ENCODE data around the gene BLOC1S5. TPM values are rescaled to one million over a fixed set of nuclear protein-coding genes. Genes with fewer than 3 reads are reported as not detected.

Gene BLOC1S5
- total RNA-seq, 1 experiment from 2014 or later, result 11.8 TPM

DNA sequence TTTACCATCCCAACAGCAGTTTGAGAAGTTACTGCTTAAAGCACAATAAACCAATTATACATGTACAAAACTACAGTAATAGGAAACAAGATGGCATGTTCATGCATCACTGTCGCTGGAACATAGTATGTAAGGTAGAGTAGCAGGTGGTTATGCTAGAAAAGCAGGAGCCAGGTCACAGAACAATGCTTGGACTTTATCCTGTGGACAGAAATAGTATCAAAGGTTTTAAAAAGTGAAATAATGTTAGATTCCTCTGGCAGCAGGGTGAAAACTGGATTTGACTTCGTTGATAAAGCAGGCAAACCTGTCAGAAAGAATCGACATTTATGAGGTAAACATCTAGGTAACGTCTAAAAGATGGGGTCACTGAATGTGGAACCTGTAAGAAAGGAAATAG is 2.5 kb downstream of the BLOC1S5 start:
- Histone ChIP-seq H3K4me1 (ENCODE audit: control insufficient read depth, insufficient read depth, low read length) (peaks cover 15% of the 10 kb centered on the region; the same call in 1 of the 2 replicates), H3K4me3 (ENCODE audit: low read depth in 2 of 2, low read length in 2 of 2) (no peak overlapping the region), H3K36me3 (ENCODE audit: control insufficient read depth, insufficient read depth, low read length) (peaks cover 7% of the 10 kb centered on the region; the same call in 1 of the 2 replicates), H3K27me3 (ENCODE audit: control insufficient read depth, insufficient read depth, low read length) (no peaks in the 10 kb centered on the region), H3K27ac (ENCODE audit: low read length) (no peak overlapping the region), H3K9me3 (ENCODE audit: control insufficient read depth, insufficient read depth, low read depth, low read length) (no peaks in the 10 kb centered on the region)
- ATAC-seq, result no peak
- POLR2A ChIA-PET, result no interaction called here
- no TSS peak for BruUV-seq (replicated peaks)
- DNase-seq (ENCODE audit: low read depth, low spot score), result no peak
- CTCF ChIA-PET, result no interaction called here
- TF ChIP-seq SIN3A (IDR thresholded peaks at IDR 0.05; ENCODE audit: borderline replicate concordance, insufficient read depth, low read depth, low read length) (no peak), POLR2AphosphoS5 (IDR thresholded peaks at IDR 0.05; ENCODE audit: low read depth, low read length) (no peak), TCF7L2 (IDR thresholded peaks at IDR 0.05; ENCODE audit: low read depth, low read length) (no peak)
- TF ChIP-seq, protein P1, sequence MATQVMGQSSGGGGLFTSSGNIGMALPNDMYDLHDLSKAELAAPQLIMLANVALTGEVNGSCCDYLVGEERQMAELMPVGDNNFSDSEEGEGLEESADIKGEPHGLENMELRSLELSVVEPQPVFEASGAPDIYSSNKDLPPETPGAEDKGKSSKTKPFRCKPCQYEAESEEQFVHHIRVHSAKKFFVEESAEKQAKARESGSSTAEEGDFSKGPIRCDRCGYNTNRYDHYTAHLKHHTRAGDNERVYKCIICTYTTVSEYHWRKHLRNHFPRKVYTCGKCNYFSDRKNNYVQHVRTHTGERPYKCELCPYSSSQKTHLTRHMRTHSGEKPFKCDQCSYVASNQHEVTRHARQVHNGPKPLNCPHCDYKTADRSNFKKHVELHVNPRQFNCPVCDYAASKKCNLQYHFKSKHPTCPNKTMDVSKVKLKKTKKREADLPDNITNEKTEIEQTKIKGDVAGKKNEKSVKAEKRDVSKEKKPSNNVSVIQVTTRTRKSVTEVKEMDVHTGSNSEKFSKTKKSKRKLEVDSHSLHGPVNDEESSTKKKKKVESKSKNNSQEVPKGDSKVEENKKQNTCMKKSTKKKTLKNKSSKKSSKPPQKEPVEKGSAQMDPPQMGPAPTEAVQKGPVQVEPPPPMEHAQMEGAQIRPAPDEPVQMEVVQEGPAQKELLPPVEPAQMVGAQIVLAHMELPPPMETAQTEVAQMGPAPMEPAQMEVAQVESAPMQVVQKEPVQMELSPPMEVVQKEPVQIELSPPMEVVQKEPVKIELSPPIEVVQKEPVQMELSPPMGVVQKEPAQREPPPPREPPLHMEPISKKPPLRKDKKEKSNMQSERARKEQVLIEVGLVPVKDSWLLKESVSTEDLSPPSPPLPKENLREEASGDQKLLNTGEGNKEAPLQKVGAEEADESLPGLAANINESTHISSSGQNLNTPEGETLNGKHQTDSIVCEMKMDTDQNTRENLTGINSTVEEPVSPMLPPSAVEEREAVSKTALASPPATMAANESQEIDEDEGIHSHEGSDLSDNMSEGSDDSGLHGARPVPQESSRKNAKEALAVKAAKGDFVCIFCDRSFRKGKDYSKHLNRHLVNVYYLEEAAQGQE (IDR thresholded peaks at IDR 0.05; ENCODE audit: insufficient read depth in 1 of 2, low read depth in 2 of 2, low read length in 1 of 2), result no peak
- TF ChIP-seq, protein P2, sequence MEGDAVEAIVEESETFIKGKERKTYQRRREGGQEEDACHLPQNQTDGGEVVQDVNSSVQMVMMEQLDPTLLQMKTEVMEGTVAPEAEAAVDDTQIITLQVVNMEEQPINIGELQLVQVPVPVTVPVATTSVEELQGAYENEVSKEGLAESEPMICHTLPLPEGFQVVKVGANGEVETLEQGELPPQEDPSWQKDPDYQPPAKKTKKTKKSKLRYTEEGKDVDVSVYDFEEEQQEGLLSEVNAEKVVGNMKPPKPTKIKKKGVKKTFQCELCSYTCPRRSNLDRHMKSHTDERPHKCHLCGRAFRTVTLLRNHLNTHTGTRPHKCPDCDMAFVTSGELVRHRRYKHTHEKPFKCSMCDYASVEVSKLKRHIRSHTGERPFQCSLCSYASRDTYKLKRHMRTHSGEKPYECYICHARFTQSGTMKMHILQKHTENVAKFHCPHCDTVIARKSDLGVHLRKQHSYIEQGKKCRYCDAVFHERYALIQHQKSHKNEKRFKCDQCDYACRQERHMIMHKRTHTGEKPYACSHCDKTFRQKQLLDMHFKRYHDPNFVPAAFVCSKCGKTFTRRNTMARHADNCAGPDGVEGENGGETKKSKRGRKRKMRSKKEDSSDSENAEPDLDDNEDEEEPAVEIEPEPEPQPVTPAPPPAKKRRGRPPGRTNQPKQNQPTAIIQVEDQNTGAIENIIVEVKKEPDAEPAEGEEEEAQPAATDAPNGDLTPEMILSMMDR (IDR thresholded peaks at IDR 0.05), result no peak
- in situ Hi-C loops (cut with HindIII; ENCODE audit: low pct_unique_long_range_greater_than_20kb, low sequenced_read_pairs) (no loop called here), intact Hi-C loops (cut with micrococcal nuclease; ENCODE audit: unreplicated experiment) (no loop called here)

DNA sequence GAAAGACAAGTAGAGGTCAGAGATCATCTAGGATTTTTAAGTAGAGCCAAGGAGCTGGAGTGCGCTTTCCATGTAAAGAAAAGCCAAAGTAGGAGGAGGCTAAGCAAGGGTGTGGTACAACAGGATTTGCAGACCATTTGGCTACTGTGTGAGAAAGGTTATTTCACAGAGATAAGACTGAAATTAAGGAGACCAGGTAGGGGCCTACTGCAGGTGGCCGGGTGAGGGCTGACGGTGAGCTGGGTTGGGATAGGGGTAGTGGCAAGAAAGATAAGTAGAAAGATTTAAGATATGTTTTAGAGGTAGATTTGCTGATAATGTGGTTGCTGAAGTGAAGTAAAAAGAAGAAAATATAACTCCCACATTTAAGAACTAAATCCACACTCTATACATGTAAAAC is 3.8 kb downstream of the BLOC1S5 start:
- H3K9me3 ChIP-seq (ENCODE audit: control insufficient read depth, insufficient read depth, low read depth, low read length), result no peaks in the 10 kb centered on the region
- H3K4me3 ChIP-seq (ENCODE audit: low read depth in 2 of 2, low read length in 2 of 2), result no peak overlapping the region
- DNase-seq (ENCODE audit: low read depth, low spot score) (no peak), ATAC-seq (no peak)
- TF ChIP-seq, protein P1 (IDR thresholded peaks at IDR 0.05; ENCODE audit: insufficient read depth in 1 of 2, low read depth in 2 of 2, low read length in 1 of 2), result no peak
- no peak for TF ChIP-seq TCF7L2 (IDR thresholded peaks at IDR 0.05; ENCODE audit: low read depth, low read length)
- TF ChIP-seq POLR2AphosphoS5 (IDR thresholded peaks at IDR 0.05; ENCODE audit: low read depth, low read length), result no peak
- TF ChIP-seq, protein P2 (IDR thresholded peaks at IDR 0.05), result no peak
- no peak for TF ChIP-seq SIN3A (IDR thresholded peaks at IDR 0.05; ENCODE audit: borderline replicate concordance, insufficient read depth, low read depth, low read length)
- no TSS peak for BruUV-seq (replicated peaks)
- intact Hi-C loops (cut with micrococcal nuclease; ENCODE audit: unreplicated experiment) (no loop called here), in situ Hi-C loops (cut with HindIII; ENCODE audit: low pct_unique_long_range_greater_than_20kb, low sequenced_read_pairs) (no loop called here)
- no peaks in the 10 kb centered on the region for H3K27me3 ChIP-seq (ENCODE audit: control insufficient read depth, insufficient read depth, low read length)
- ChIA-PET POLR2A (no interaction called here), CTCF (no interaction called here)
- H3K4me1 ChIP-seq (ENCODE audit: control insufficient read depth, insufficient read depth, low read length), result peaks cover 15% of the 10 kb centered on the region; the same call in 1 of the 2 replicates
- H3K36me3 ChIP-seq (ENCODE audit: control insufficient read depth, insufficient read depth, low read length), result peaks cover 7% of the 10 kb centered on the region; the same call in 1 of the 2 replicates
- no peak overlapping the region for H3K27ac ChIP-seq (ENCODE audit: low read length)
